HEK293T (cell line): Measurements from ENCODE around the gene CEBPB.

Experiments
- CTCF ChIA-PET: fragments of 350-600 bp; formaldehyde crosslinking; extraction: SDS; loops from one replicate; lab custom pipeline; 2021; ENCODE audit warnings: antibody characterized with exemption, inconsistent platforms; lab: Yijun Ruan, JAX
- POLR2A ChIA-PET: fragments of 350-600 bp; formaldehyde crosslinking; extraction: SDS; loops from one replicate; lab custom pipeline; 2020; ENCODE audit warnings: antibody characterized with exemption, inconsistent platforms; lab: Yijun Ruan, JAX
- DNase-seq: peaks from one replicate; pipeline ENCODE4 v3.0.0; 2012; ENCODE audit warnings: mixed read lengths; ENCODE audit errors: extremely low spot score
- CTBP1 ChIP-seq: fragments of 450-650 bp; IDR thresholded peaks from 2 replicates; pipeline ENCODE4 v1.6.1; 2016; ENCODE audit warnings: borderline replicate concordance
- ELF4 ChIP-seq: fragments of 450-650 bp; IDR thresholded peaks from 2 replicates; pipeline ENCODE4 v1.6.1; 2017; ENCODE audit warnings: antibody characterized with exemption
- FOXK2 ChIP-seq: fragments of 450-650 bp; IDR thresholded peaks from 2 replicates; pipeline ENCODE4 v1.6.1; 2016; ENCODE audit warnings: mild to moderate bottlenecking
- FOXM1 ChIP-seq: fragments of 450-650 bp; IDR thresholded peaks from 2 replicates; pipeline ENCODE4 v1.6.1; 2017; ENCODE audit warnings: mild to moderate bottlenecking, borderline replicate concordance
- HDGF ChIP-seq: fragments of 450-650 bp; IDR thresholded peaks from 2 replicates; pipeline ENCODE4 v1.6.1; 2017; ENCODE audit warnings: antibody characterized with exemption, borderline replicate concordance
- LEF1 ChIP-seq: fragments of 450-650 bp; IDR thresholded peaks from 2 replicates; pipeline ENCODE4 v1.6.1; 2017; ENCODE audit warnings: mild to moderate bottlenecking, borderline replicate concordance
- NFRKB ChIP-seq: fragments of 450-650 bp; IDR thresholded peaks from 2 replicates; pipeline ENCODE4 v1.6.1; 2016; ENCODE audit warnings: mild to moderate bottlenecking, moderate library complexity
- SP1 ChIP-seq: fragments of 450-650 bp; IDR thresholded peaks from 2 replicates; pipeline ENCODE4 v1.6.1; 2017

The CEBPB gene

DNA sequence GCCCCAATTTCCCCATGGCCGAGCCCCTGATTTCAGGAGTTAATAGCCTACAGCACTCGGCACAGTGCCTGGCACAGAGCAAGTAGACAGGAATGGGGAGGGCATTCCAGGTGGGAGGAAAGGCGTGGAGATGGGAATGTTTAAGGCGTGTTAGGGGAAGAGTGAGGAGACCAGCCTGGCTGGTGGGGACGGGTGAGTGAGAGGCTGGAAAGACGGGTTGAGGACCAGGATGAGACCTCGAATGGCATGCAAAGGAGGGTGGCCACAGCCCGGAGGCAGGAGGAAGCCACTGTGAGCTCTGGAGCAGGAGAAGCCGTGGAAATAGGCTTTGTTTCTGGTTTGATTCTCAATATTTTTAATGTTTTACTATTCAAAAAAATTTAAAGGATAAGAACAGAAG, 49.5 kb downstream of the CEBPB start:
- no peak for DNase-seq

DNA sequence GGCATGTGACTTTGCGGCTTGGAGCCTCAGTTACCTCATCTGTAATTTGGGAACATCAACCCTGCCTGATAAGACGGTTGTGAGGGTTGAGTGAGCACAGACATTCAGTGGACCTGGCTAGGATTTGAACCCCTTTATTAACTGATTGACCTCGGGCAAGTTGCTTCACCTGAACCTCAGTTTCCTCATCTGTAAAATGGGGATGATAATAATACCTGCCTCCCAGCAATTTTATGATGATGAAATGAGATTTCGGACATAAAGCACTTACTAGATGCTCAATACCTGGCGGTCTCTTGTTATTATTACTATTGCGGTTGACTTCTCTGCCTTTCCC, 51.5 kb downstream of the CEBPB start:
- ChIA-PET POLR2A (no interaction called here), CTCF (no interaction called here)
- DNase-seq, result no peak
- TF ChIP-seq CTBP1, result no peak
- TF ChIP-seq NFRKB, result no peak
- no peak for TF ChIP-seq ELF4
- no peak for TF ChIP-seq FOXK2
- TF ChIP-seq SP1, result no peak
- no peak for TF ChIP-seq FOXM1

More for the DNA sequence above, 49.5 kb downstream of the CEBPB start:
- no peak for TF ChIP-seq NFRKB
- TF ChIP-seq SP1, result no peak
- no peak for TF ChIP-seq FOXK2
- no peak for TF ChIP-seq HDGF
- no peak for TF ChIP-seq LEF1
- POLR2A ChIA-PET, result no interaction called here
- CTCF ChIA-PET, result no interaction called here
